HG03558 (cell line): ENCODE results near the gene NAV1.
"Not testable (repeated sequence)": the region's sequence is repeated elsewhere in the genome, so short reads cannot be mapped to it uniquely, and the experiment has no call there.

Experiments
- ATAC-seq: cut with Tn5 transposase; IDR thresholded peaks from one replicate; pipeline ENCODE4 v1.9.1; 2021; ENCODE audit warnings: moderate number of reproducible peaks; ENCODE audit not compliant: unreplicated experiment; ENCODE audit errors: extremely low read depth

Gene NAV1

DNA sequence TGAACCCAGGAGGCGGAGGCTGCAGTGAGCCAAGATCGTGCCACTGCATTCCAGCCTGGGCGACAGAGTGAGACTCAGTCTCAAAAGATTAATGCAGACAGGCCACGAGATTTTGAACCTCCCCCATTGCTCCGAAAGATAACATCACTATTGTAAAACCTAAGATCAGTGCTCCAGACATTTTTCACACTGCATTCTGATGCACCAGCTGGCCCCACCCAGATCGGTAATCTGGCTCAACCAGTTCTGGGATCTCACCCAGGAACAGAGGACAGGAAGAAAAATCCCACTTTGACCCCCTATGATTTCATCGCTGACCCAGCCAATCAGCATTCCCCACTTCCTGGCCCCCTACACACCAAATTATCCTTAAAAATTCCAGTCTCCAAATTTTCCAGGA, 21.3 kb upstream of the NAV1 start:
- ATAC-seq = no peak

DNA sequence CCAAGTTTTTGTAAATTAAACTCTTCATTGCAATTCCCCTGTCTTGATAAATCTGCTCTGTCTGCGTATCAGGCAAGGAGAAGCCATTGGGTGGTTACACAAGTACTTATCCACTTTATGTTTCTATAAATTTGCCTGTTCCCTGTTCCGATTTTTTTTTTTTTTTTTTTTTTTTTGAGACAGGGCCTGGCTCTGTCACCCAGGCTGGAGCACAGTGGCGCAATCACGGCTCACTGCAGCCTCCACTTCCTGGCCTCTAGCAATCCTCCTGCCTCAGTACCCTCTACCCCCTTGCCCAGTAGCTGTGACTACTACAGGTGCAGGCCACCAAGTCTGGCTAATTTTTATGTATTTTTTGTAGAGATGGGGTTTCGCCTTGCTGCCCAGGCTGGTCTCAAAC, 20.9 kb upstream of the NAV1 start:
- ATAC-seq = no peak

DNA sequence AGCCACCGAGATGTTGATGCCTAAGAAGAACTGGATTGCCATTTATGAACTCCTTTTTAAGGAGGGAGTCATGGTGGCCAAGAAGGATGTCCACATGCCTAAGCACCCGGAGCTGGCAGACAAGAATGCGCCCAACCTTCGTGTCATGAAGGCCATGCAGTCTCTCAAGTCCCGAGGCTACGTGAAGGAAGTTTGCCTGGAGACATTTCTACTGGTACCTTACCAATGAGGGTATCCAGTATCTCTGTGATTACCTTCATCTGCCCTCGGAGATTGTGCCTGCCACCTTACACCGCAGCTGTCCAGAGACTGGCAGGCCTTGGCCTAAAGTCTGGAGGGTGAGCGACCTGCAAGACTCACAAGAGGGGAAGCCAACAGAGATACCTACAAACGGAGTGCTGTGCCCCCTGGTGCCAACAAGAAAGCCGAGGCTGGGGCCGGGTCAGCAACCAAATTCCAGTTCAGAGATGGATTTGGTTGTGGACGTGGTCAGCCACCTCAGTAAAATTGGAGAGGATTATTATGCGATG, 18.8 kb upstream of the NAV1 start:
- not testable (repeated sequence) for ATAC-seq

DNA sequence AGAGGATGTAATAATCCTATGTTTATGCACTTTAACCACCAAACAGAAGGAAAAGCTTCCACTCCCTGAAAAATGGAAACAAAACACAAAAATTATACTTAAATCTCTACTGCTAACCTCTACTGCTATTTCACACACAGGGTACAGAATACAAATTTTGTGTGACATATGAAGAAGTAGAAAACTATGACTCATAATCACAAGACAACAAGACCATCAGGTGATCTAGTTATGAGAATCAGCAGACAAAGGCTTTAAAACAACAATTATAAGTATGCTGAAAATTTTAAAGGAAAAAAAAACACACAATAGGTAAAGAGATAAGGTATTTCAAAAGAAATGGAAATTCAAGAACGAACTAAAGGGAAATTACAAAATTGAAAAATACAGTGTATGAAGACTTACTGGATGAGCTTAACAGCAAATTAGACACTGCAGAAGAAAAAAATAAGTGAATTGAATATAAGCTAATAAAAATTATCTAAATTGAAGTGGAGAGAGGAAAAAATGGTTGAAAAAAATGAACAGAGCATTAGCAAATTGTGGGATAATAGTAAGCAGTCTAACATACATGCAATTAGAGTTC, 13.6 kb upstream of the NAV1 start:
- ATAC-seq = no peak

DNA sequence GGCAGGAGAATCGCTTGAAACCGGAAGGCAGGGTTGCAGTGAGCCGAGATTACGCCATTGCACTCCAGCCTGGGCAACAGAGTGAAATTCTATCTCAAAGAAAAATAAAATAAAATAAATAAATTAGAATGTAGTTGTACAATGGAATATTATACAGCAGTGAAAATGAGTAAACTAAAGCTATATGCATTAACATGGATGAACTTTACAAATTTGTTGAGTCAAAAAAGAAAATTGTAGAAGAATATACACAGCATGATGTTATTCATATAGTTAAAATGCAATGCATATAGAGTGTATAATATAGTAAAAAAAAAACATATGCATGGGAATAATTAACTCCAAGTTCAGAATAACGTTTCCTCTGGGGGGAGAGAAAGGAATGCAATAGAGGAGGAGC, 11.0 kb upstream of the NAV1 start:
- no peak for ATAC-seq

DNA sequence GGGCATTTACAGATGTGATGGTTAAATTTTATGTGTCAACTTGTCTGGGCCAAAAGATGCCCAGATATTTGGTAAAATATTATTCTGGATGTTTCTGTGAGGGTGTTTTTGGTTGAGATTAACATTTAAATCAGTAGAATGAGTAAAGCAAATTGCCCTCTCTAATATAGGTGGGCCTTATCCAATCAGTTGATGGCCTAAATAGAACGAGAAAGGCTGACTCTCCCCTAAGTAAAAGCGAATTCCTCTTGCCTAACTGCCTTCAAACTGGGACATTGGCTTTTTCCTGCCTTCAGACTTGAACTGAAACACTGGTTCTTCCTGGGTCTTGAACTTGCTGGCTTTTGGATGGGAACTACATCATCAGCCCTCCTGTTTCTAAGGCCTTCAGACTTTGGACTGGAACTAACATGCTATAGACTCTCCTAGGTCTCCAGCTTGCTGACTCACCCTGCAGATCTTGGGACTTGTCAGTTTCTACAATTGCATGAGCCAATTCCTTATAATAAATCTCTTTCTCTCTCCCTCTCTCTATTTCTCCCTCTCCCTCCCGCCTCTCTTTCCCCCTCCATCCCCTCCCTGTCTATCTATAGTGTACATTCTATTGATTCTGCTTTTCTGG, 10.2 kb upstream of the NAV1 start:
- no peak for ATAC-seq

DNA sequence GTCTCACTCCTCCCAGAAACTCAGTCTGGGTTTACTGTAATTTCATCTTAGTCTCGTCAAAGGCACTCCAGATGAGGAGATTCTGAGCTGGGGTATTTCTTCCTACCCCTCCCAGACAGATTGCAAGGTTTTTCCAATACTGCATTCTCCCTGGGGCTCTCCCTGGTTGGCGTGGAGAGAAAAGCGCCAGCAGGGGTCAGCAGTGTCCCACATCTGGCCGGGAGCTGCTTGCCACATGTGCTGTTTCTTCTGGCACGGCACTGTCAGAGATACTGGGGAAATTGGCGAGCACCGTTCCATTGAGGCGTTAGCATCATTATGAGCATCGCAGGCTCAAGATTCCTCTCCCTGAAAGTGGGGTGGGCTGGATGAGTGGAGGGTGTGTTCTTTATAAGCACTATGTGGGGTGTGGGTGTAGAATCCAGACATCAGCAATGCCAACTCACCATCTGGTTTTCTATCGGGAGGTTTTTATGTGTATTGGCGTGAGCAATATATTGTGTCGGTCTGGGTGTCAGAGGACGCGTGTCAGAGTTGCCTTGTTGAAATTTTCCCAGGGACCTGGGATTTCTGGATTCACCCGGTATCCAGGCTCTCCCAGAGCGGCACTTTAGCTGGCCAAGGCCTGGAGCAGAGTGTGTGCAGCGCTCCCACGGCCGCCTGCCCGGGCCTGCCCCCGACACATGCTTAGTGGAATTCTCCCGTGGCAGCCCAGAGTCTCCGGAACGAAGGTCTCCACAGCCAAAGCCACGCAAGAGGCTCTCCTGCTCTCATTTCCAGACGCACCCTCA, 8.0 kb upstream of the NAV1 start:
- ATAC-seq = no peak

DNA sequence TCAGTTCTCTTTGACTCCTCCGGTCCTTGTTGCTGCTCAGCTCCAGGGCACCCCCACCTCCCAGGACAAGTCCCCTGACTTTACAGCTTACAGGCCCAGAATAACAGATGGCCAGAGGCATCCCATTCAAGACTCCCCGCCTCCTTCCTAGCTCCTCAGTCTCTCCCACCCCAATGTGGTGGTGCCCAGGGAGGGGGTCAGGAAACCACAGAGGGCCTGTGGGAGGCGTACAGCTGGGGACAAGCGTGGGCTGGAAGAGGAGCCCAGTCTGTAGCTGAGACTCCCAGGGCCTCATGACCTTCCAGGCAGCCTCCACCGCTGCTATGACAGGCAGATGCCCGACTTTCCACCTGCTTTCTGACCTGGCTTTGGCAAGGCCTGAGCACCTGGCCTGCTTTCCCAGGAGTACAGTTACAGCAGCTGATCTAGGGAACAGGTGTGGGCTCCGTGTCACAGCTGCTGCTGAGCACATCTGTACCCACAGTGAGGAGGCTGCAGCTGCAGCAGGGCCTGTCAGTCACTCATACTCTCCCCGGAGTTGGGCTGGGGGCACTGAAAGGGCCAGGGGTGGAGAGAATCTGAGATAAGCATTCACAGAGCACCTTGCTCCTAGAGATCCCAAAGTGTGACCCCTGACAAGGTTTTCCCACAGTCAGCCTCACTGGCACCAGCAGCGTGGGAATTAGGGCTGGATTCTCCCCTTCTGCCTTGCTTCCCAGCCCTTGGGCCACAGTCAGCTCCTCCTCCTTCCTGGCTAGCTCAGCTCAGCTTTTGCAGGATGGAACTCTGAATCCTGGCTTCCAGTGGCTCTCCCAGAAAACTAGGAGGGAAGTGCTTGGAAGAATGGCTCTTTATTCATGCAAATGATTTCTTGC, 7.1 kb upstream of the NAV1 start:
- no peak for ATAC-seq

DNA sequence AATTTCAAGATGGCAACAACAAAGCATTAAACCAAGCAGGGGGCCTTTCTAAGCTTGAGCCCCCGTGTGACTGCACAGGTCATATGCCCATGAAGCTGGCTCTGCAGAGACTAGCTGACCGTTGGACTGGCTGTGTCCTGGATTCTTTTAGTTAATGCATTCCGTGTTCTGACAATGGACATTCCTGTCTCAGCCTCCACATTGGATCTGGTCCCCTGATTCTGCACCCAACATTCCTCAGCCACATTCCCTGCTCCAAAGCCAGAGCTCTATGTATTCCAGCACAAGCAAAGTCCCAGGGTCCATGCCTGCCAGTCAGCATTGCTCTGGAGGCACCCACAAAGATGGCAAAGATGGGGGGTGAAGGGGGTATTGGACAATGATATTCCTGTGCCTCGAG, 5.1 kb upstream of the NAV1 start:
- no peak for ATAC-seq

DNA sequence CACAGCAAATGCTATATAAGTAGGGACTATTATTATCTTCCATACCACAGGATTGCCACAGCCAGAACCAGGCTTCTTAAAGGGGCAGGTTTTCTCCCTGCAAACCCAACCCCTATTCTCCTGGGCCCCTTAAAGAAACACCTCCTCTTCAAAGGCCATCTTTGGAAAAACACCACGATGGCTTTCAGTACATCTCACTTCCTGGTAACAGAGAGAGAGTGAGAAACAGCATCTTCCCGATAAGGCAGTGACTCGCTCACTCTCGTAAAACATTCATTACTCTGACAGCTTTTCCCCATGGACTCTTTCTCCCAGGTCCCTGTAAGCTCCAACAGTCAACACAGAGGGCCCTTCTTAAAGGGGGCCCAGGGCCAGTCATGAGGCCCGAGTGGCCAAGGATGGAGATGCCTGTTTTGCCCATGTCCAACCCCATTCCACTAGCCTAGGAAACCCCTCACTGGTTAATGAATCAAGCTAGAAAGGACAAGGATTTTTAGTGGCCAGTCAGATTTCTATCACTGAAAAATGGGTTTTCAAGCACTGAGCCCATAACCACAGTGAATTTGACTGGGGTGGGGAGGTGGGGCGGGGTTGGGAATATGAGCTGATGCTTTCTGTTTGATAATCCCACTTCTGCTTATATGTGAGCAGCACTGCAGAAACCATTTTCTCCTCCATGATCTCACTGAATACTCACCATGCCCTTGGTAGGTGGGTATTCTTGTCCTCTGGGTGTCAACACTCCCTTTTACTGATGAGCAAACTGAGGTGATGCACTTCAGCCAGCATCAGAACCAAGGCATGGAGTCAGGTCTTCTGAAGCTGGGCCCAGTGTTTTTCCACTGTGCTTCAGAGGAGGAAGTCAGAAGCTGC, 3.6 kb upstream of the NAV1 start:
- ATAC-seq = no peak

DNA sequence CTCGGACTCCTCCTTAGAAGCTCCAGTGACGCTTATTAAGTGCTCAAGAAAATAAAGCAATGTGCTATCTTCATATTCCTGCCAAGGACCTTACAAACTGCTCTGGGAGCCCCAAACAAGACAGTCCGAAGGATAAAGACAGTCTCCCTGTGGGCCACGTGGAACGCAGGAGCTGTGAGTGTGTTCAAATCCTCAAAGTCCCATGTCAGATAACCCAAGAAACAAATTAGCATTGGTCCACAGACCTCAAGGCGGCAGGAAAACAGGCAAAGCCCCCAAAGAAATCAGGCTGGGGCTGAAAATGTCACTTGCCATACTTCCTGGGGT, 3.0 kb upstream of the NAV1 start:
- no peak for ATAC-seq

DNA sequence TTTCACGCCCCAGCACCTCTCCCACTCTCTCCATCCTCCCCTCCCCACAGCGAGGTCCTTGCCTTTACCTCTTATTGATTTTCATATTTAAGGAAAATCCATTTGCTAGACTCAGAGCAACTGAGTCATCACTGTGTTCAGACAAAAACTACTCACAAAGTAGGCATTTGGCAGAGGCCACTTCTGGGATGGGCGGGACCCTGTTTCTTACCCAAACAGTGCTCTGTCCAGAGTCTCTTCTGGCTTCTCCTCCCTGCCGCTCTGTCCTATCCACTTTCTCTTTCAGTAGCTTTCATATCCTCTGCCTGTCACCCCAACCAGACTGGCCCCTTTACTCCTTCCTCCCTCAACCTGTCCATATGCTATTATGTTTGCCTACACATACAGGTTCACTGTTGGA, 2.4 kb upstream of the NAV1 start:
- ATAC-seq = no peak

DNA sequence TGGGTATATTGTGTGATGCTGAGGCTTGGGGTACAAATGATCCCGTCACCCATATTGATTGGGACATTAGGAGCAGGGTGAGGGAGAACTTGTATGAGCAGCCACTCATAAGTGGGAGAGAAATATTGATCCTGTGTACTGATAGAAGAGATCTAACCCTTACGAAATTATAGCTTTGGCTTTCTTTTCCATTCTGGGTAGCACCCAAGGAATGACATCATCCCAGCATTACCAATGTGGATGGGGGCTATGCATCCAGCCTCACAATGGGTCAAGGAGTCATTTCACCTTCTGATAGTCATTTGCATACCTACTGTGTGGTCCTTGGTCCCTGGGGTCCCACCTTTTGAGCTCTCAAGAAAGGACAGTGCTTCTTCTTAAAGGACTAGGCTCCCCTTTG, 1.9 kb upstream of the NAV1 start:
- no peak for ATAC-seq

DNA sequence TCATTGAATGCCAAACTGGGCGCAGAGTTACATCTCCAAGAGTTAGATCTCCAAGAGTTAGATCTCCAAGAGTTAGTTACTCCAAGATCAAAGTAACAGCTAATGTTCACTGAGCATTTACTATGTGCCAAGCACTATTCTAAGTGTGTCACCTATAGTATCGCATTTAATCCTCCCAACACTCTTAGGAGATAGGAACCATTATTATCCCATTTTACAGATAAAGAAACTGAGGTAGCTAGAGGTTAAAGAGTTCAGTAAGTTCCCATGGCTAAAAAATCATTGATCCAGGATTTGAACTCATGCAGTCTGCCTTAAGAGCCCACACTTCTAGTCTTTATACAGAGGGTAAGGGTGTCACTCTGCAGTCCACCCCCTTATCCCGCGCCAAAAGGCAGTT, 1.5 kb upstream of the NAV1 start:
- no peak for ATAC-seq

DNA sequence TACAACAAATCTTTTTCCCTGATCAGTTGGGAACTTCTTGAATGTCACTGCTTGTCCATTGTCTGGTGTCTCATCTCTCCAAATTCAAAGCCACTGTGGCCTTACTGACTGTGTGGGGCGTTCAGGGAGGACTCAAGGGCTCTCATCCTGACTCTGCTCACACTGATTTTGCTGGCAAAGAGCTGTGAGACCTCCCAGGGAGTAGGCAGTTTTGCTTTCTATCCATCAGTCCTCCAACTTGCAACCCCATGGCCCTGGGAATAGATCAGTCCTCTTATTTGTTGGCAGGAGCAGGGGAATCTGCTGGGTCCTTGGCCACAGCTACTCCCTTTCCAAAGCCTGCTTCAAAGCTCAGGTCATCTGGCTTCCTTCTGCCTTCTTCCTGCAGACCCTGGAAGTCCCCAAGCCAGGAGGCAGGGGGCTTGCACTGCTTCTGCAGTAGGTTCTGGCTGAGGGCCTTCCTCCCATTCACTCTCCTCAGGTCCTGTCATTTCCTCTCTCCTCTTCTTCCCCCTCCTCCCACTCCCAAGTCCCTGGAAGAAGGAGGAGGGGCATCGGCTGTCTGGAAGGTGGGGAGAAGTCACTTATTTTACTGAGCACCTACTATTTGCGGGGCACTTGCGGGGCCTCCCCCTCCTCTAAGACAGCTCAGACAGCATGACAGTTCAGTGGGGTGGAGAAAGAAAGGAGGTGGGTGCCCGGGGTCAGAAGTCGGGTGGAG, 876 bp upstream of the NAV1 start:
- no peak for ATAC-seq

DNA sequence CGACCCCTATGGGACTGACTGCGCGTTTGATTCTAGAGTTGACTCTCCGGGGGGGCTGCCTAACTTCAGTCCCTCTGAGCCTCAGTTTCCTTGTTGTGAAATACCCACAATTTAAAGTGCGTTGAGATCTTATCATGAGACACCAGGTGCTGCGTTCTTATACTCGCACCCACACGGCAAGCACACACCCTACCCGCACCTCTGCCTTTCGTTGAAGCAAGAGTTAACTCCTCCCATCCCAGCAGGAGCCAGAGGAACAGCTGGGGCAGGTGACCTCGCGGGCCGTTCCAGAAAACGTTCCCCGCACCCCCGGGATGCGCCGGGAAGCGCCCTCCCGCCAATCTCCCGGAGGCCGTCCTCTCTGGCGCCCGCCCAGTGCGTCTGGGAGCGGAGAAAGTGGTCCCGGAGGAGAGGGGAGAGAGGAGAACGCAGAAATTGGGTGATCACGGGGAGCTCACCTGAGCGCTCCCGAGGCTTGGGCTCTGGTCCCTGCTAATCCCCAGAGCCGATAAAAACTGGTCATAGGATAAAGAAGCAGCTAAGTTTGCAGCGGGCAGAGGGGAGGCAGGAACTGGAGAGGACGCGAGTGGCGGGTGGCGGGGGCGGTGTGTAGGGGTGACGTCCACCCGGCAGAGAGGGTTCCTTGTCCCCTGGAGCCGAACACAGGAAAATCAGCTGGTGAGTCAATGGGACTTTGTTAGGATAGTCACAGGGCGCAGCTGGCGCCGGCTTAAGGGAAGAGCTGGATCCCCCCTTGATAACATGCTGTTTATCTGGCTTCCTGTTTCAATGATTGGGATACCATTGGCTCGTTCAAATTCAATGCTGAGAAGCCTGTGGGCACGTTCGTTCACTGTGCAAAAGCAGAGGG, 869 bp downstream of the NAV1 start:
- ATAC-seq = no peak

DNA sequence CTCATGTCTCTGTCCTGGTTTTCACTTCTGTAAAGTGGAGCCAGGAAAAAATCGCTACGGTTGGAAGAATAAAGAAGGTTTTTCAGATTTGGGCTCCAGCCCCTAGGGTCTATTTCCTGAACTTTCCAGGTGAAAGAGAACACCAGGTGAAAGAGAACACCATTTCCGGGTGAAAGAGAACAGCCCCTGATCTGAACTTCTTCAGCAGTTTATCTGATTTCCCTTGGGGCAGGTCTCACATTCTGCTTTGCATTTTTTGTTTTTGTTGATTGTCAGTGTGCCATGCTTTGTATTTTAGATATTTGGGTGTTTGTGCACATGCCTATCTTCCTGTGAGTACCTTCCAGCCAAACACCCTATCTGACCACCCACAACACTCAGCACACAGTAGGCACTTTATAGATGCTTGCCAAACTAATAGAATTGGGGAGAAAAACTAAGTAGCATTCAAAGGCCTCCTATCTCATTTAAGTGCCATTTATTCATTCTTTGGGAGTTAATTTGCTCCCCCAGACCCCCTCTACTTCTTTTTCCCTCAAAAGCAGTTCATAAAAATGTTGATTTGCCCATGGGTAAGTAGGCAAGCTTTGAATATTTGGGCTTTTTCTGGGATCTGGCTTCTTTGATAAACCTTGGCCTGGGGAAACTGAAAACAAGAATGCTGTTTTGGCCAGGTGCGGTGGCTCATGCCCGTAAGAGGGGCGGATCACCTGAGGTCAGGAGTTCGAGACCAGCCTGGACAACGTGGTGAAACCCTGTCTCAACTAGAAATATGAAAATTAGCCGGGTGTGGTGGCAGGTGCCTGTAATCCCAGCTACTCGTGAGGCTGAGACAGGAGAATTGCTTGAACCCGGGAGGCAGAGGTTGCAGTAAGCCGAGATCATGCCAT, 2.2 kb downstream of the NAV1 start:
- ATAC-seq = no peak
